Activated CD4-positive, alpha-beta memory T cell treated with anti-CD3 and anti-CD28 coated beads, Interleukin-2, amount 10 ng/mL, durations not matched to agents 7 days and 5 days (primary cell): ENCODE results near the gene DCP1A. TPM values are rescaled to one million over a fixed set of nuclear protein-coding genes. Genes with fewer than 3 reads are reported as not detected.

Experiments
- CTCF ChIA-PET: fragments of 350-600 bp; sonication (Branson Sonifier 250); formaldehyde crosslinking; loops from one replicate; lab custom pipeline; 2021; ENCODE audit warnings: antibody characterized with exemption, inconsistent platforms; lab: Charles Lee
- POLR2A ChIA-PET: fragments of 350-600 bp; sonication (Branson Sonifier 250); formaldehyde crosslinking; loops from one replicate; lab custom pipeline; 2021; ENCODE audit warnings: antibody characterized with exemption; lab: Charles Lee
- DNase-seq: peaks from one replicate; pipeline ENCODE4 v3.0.0-alpha.2; 2020
- H3K27ac Mint-ChIP-seq: one replicate; pipeline ENCODE4 v1.8.0; 2021; ENCODE audit warnings: mild to moderate bottlenecking, mixed read lengths
- H3K27me3 Mint-ChIP-seq: one replicate; pipeline ENCODE4 v1.8.0; 2021; ENCODE audit warnings: mixed read lengths
- H3K36me3 Mint-ChIP-seq: one replicate; pipeline ENCODE4 v1.8.0; 2021; ENCODE audit warnings: low read depth, mixed read lengths
- H3K4me1 Mint-ChIP-seq: one replicate; pipeline ENCODE4 v1.8.0; 2021; ENCODE audit warnings: mixed read lengths
- H3K4me3 Mint-ChIP-seq: one replicate; pipeline ENCODE4 v1.8.0; 2021; ENCODE audit warnings: mild to moderate bottlenecking, mixed read lengths
- H3K9me3 Mint-ChIP-seq: one replicate; pipeline ENCODE4 v1.8.0; 2021; ENCODE audit warnings: mixed read lengths
- total RNA-seq, 2 experiments: library from RNA; stranded (reverse); gene quantifications; one replicate each; pipeline ENCODE4 v1.2.3, GENCODE V29; 2021

DCP1A gene
- total RNA-seq, 2 experiments from 2014 or later, result 33.0 to 34.7 TPM

DNA sequence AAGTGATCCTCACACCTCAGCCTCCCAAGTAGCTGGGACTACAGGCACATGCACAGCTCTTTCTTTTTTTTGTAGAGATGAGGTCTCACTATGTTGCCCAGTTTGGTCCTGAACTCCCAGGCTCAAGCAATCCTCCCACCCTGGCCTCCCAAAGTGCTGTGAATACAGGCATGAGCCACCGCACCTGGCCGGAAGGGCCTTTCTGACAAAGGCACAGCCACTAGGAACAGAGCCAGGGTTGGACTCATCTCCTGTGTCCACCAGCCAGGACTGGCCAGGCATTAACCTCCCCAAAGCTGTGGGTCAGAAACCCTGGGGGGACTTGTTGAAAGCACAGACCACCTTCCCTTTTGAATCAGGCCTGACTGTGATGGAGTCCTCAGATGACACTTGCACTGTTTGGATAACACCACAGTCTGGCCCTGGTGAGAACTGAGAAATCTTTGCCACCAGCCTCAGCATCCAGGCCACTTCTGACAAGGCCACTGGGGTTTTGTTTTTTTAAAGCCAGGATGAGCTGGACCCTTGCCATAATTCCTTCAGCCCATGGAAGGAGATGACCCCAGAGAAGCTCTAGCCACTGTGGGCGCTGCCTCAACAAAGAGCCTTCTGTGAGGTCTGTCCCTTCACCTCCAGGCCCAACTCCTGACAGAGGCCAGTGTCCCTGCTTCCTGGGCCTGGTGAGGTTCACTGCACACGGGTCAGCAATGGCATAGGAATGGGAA, 96.3 kb downstream of the DCP1A start:
- Mint-ChIP-seq H3K4me1 (peaks cover 64% of the 10 kb centered on the region), H3K9me3 (no peaks in the 10 kb centered on the region), H3K36me3 (peaks cover 16% of the 10 kb centered on the region), H3K4me3 (no peak overlapping the region), H3K27ac (peak overlapping the region; percentile 47), H3K27me3 (no peaks in the 10 kb centered on the region)
- ChIA-PET CTCF (interaction anchor here (1.6 to 1.7 kb wide), 2 partner anchors 31 to 139 kb away, joined by 3 to 4 read pairs; no protein-coding TSS in a partner anchor), POLR2A (interaction anchor here (0.6 kb wide), 1 partner anchor 471 kb away, joined by 4 read pairs; no protein-coding TSS in a partner anchor)
- DNase-seq, result no peak

GRCh38 chr3:53250453-53250852, 96.9 kb downstream of the DCP1A start:
- CTCF ChIA-PET, result interaction anchor here (1.7 kb wide), 1 partner anchor 30 kb away, joined by 4 read pairs; no protein-coding TSS in a partner anchor

DNA sequence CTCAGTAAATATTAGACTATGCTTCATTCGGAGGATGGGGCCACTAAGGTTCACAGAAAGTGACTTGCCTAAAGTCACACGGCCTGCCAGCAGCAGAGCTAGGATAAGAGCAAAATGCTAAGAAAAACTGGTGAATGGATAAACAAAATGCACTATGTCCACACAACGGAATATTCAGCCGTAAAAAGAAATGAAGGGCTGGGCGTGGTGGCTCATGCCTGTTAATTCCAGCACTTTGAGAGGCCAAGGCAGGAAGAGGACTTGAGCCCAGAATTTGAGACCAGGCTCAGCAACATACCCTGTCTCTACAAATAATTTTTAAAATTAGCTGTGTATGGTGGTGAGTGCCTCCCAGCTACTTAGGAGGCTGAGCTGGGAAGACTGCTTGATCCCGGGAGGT, 99.2 kb downstream of the DCP1A start:
- ChIA-PET POLR2A (no interaction called here), CTCF (interaction anchor here (0.6 to 0.7 kb wide), 3 partner anchors 11 to 31 kb away, joined by 3 to 5 read pairs (median 5); no protein-coding TSS in a partner anchor)
- Mint-ChIP-seq H3K9me3 (no peaks in the 10 kb centered on the region), H3K36me3 (peaks cover 11% of the 10 kb centered on the region), H3K27ac (no peak overlapping the region), H3K27me3 (no peaks in the 10 kb centered on the region), H3K4me3 (no peak overlapping the region), H3K4me1 (peaks cover 54% of the 10 kb centered on the region)
- no peak for DNase-seq

More at GRCh38 chr3:53250453-53250852, 96.9 kb downstream of the DCP1A start:
- H3K36me3 Mint-ChIP-seq, result peaks cover 16% of the 10 kb centered on the region
- peaks cover 63% of the 10 kb centered on the region for H3K4me1 Mint-ChIP-seq
- H3K9me3 Mint-ChIP-seq, result no peaks in the 10 kb centered on the region
- no peak overlapping the region for H3K27ac Mint-ChIP-seq
- H3K27me3 Mint-ChIP-seq, result no peaks in the 10 kb centered on the region
- H3K4me3 Mint-ChIP-seq, result no peak overlapping the region
- no peak for DNase-seq
- POLR2A ChIA-PET, result no interaction called here

GRCh38 chr3:53247619-53248018, 99.7 kb downstream of the DCP1A start:
- Mint-ChIP-seq H3K9me3 (no peaks in the 10 kb centered on the region), H3K4me3 (no peak overlapping the region), H3K27ac (no peak overlapping the region), H3K4me1 (peaks cover 51% of the 10 kb centered on the region), H3K27me3 (no peaks in the 10 kb centered on the region), H3K36me3 (peaks cover 8% of the 10 kb centered on the region)
- ChIA-PET CTCF (interaction anchor here (0.6 to 0.7 kb wide), 2 partner anchors 11 to 31 kb away, joined by 5 read pairs; no protein-coding TSS in a partner anchor), POLR2A (no interaction called here)
- no peak for DNase-seq

GRCh38 chr3:53244271-53244670, 103.1 kb downstream of the DCP1A start:
- Mint-ChIP-seq H3K9me3 (no peaks in the 10 kb centered on the region), H3K4me3 (no peak overlapping the region), H3K36me3 (peaks cover 20% of the 10 kb centered on the region), H3K4me1 (peaks cover 20% of the 10 kb centered on the region), H3K27me3 (no peaks in the 10 kb centered on the region), H3K27ac (no peak overlapping the region)
- no peak for DNase-seq
- POLR2A ChIA-PET, result no interaction called here
- CTCF ChIA-PET, result no interaction called here

GRCh38 chr3:53243785-53244184, 103.6 kb downstream of the DCP1A start:
- H3K4me3 Mint-ChIP-seq, result no peak overlapping the region
- H3K4me1 Mint-ChIP-seq, result peaks cover 20% of the 10 kb centered on the region
- no peak for DNase-seq
- H3K27me3 Mint-ChIP-seq, result no peaks in the 10 kb centered on the region
- ChIA-PET POLR2A (no interaction called here), CTCF (no interaction called here)
- H3K27ac Mint-ChIP-seq, result no peak overlapping the region
- no peaks in the 10 kb centered on the region for H3K9me3 Mint-ChIP-seq
- peaks cover 23% of the 10 kb centered on the region for H3K36me3 Mint-ChIP-seq

DNA sequence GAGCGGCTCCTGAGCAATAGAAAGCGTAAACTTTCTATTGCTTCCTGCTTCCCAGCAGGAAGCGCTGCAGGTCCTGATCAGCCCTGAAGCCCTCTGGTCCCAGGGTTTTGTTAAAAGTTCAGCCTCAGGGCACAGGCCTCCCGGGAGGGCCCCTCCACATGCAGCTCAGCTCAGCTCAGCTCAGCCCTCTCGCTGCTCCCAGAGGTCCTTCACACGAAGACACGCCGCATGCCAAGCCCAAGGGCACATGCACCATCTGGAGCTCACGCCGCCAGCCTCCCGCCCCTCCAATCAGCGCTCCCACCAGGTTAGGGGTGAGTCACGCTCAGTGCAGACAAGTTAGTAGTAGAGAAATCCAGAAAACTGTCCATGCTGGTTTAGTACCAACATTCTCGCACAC, 104.2 kb downstream of the DCP1A start:
- Mint-ChIP-seq H3K9me3 (no peaks in the 10 kb centered on the region), H3K27ac (no peak overlapping the region), H3K36me3 (peaks cover 27% of the 10 kb centered on the region), H3K27me3 (no peaks in the 10 kb centered on the region), H3K4me1 (peaks cover 16% of the 10 kb centered on the region), H3K4me3 (no peak overlapping the region)
- CTCF ChIA-PET, result no interaction called here
- POLR2A ChIA-PET, result no interaction called here
- DNase-seq, result no peak

GRCh38 chr3:53242642-53243041, 104.7 kb downstream of the DCP1A start:
- POLR2A ChIA-PET, result no interaction called here
- H3K36me3 Mint-ChIP-seq, result peaks cover 27% of the 10 kb centered on the region
- peaks cover 11% of the 10 kb centered on the region for H3K4me1 Mint-ChIP-seq
- no peaks in the 10 kb centered on the region for H3K9me3 Mint-ChIP-seq
- no peak overlapping the region for H3K27ac Mint-ChIP-seq
- no peak for DNase-seq
- H3K27me3 Mint-ChIP-seq, result no peaks in the 10 kb centered on the region
- H3K4me3 Mint-ChIP-seq, result no peak overlapping the region
- CTCF ChIA-PET, result no interaction called here

DNA sequence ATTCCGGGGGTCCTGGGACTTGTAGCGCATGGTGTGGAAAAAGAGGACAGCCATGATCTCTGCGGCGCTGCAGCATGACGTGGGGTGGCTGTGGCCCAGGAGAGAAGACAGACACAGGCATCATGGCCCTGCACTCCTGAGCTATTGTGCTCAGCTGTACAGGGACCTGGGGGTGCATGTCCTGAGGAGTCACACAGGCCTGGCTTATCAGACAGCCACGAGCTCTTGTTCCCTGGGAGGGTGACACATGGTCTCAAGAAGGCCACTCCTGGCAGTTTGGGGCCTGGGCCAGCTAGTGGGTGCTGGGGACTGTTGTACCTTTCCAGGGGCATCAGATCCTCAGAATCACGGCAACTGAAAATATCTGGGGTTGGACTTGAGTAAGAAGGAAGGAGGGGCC, 105.2 kb downstream of the DCP1A start:
- no peak for DNase-seq
- no peak overlapping the region for H3K4me3 Mint-ChIP-seq
- H3K36me3 Mint-ChIP-seq, result peaks cover 26% of the 10 kb centered on the region
- no peaks in the 10 kb centered on the region for H3K27me3 Mint-ChIP-seq
- H3K9me3 Mint-ChIP-seq, result no peaks in the 10 kb centered on the region
- H3K4me1 Mint-ChIP-seq, result peaks cover 10% of the 10 kb centered on the region
- ChIA-PET POLR2A (no interaction called here), CTCF (no interaction called here)
- no peak overlapping the region for H3K27ac Mint-ChIP-seq

GRCh38 chr3:53240989-53241972, 106.1 kb downstream of the DCP1A start:
- no peak for DNase-seq
- ChIA-PET POLR2A (interaction anchor here (0.9 kb wide), 1 partner anchor 14 kb away, joined by 3 read pairs; no protein-coding TSS in a partner anchor), CTCF (no interaction called here)
- H3K4me3 Mint-ChIP-seq, result no peak overlapping the region
- peaks cover 27% of the 10 kb centered on the region for H3K36me3 Mint-ChIP-seq
- H3K4me1 Mint-ChIP-seq, result peaks cover 16% of the 10 kb centered on the region
- H3K9me3 Mint-ChIP-seq, result no peaks in the 10 kb centered on the region
- no peaks in the 10 kb centered on the region for H3K27me3 Mint-ChIP-seq
- no peak overlapping the region for H3K27ac Mint-ChIP-seq

DNA sequence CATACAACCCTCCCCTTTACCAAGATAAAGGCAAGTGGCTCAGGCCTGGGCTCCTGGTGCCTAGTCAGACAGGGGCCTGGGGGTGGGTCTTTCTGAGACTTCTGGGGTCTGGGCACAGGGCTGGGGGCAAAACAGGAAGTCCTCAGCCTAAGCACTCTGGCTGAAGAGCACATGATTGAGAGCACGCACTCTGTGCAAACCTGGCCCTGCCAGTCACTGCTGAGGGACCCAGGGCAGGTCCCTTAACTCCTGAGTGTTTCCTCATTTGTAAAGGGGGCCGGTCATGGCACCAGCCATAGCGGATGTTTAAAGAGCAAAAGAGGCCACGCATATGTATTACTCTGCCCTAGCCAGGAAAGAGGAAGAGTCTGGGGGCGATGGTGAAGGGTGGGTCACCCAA, 107.5 kb downstream of the DCP1A start:
- H3K36me3 Mint-ChIP-seq, result peaks cover 31% of the 10 kb centered on the region
- CTCF ChIA-PET, result no interaction called here
- no peak for DNase-seq
- H3K9me3 Mint-ChIP-seq, result no peaks in the 10 kb centered on the region
- H3K27ac Mint-ChIP-seq, result no peak overlapping the region
- peaks cover 24% of the 10 kb centered on the region for H3K4me1 Mint-ChIP-seq
- POLR2A ChIA-PET, result no interaction called here
- H3K4me3 Mint-ChIP-seq, result no peak overlapping the region
- H3K27me3 Mint-ChIP-seq, result no peaks in the 10 kb centered on the region

GRCh38 chr3:53238886-53239285, 108.5 kb downstream of the DCP1A start:
- H3K36me3 Mint-ChIP-seq, result peaks cover 39% of the 10 kb centered on the region
- ChIA-PET POLR2A (no interaction called here), CTCF (no interaction called here)
- no peaks in the 10 kb centered on the region for H3K27me3 Mint-ChIP-seq
- DNase-seq, result no peak
- H3K9me3 Mint-ChIP-seq, result no peaks in the 10 kb centered on the region
- no peak overlapping the region for H3K27ac Mint-ChIP-seq
- H3K4me1 Mint-ChIP-seq, result peaks cover 31% of the 10 kb centered on the region
- no peak overlapping the region for H3K4me3 Mint-ChIP-seq
